AG10803 (cell line): ENCODE results near the gene C1orf105.

Experiments
- DNase-seq: peaks from one replicate; pipeline ENCODE4 v3.0.0; 2010; ENCODE audit warnings: low read depth
- H3K4me3 ChIP-seq: 2 replicates; pipeline ENCODE4 v1.5.1; 2011; ENCODE audit warnings: mild to moderate bottlenecking, low read length, control low read depth
- CTCF ChIP-seq: conservative IDR thresholded peaks from 2 replicates; pipeline ENCODE4 v1.5.1; 2011; ENCODE audit warnings: mild to moderate bottlenecking, low read length, control low read depth, inconsistent platforms

The C1orf105 gene

GRCh38 chr1:172517545-172517944, 97.1 kb downstream of the C1orf105 start:
- DNase-seq = no peak
- H3K4me3 ChIP-seq = no peak overlapping the region
- TF ChIP-seq CTCF = no peak
